Omental fat pad (tissue), 4 donors: ENCODE measurements around the gene ERCC6L. TPM values are rescaled to one million over a fixed set of nuclear protein-coding genes. Genes with fewer than 3 reads are reported as not detected.

Experiments used
- ATAC-seq: fragments of 150-250 bp; one replicate; pipeline ENCODE4 v1.9.1; 2016; ENCODE audit warnings: mild to moderate bottlenecking, moderate library complexity; ENCODE audit not compliant: low FRiP score
- DNase-seq: peaks from one replicate; pipeline ENCODE4 v3.0.0-alpha.2; 2019; ENCODE audit warnings: low spot score
- small RNA-seq: library from RNA; depleted of rRNA; stranded (forward); fragments of <200 nt; gene quantifications from one replicate; pipeline ENCODE3, GENCODE V24; 2016
- total RNA-seq, 4 donors: library from RNA; depleted of rRNA; stranded (reverse); fragments of >200 nt; gene quantifications; one replicate each; pipeline ENCODE4 v1.1.0, GENCODE V29; 2016
- TF ChIP-seq, protein P1 (sequence below), 3 donors: fragments of 450-650 bp; IDR thresholded peaks; one replicate each; pipeline ENCODE4 v1.5.1; 2016 to 2017; ENCODE audit warnings: antibody characterized with exemption in 3 of 3, mild to moderate bottlenecking in 3 of 3, moderate library complexity in 2 of 3

Gene ERCC6L
- total RNA-seq, 4 donors from 2014 or later = 0.12 to 0.19 (median 0.13) TPM; not detected in 1

DNA sequence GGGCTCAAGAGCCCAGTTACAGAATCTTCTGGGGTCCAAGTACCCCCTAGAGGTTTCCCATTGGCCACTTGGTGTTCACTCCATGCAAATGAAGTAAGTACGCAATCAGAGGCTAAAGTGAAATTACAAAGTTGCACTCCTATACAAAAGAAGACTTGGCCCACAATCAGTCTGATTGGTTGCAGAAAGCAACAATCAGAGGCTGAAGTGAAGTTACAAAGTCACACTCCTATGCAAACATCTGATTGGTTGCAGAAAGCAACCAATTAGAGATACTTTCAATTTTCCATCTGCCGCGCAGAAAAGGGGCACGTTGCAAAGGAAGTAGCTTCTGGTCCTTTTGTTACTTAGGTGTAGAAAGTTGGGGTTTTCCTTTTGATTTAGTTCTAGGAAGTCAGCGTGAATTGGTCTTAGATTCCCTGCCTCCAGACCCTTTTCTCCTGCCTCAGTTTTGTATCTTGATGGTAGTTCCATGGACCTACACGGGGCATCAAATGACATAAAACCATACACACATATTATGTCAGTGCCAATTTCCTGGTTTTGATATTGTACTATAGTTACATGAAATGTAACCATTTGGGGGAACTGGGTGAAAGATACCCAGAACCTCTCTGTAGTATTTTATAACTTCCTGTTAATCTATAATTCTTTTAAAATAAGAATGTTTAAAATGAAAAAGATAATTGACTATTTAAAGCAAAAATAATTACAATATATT is 69.7 kb downstream of the ERCC6L start:
- DNase-seq = no peak
- TF ChIP-seq, protein P1, sequence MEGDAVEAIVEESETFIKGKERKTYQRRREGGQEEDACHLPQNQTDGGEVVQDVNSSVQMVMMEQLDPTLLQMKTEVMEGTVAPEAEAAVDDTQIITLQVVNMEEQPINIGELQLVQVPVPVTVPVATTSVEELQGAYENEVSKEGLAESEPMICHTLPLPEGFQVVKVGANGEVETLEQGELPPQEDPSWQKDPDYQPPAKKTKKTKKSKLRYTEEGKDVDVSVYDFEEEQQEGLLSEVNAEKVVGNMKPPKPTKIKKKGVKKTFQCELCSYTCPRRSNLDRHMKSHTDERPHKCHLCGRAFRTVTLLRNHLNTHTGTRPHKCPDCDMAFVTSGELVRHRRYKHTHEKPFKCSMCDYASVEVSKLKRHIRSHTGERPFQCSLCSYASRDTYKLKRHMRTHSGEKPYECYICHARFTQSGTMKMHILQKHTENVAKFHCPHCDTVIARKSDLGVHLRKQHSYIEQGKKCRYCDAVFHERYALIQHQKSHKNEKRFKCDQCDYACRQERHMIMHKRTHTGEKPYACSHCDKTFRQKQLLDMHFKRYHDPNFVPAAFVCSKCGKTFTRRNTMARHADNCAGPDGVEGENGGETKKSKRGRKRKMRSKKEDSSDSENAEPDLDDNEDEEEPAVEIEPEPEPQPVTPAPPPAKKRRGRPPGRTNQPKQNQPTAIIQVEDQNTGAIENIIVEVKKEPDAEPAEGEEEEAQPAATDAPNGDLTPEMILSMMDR (IDR thresholded peaks at IDR 0.05) = no peak
- no peak for ATAC-seq

DNA sequence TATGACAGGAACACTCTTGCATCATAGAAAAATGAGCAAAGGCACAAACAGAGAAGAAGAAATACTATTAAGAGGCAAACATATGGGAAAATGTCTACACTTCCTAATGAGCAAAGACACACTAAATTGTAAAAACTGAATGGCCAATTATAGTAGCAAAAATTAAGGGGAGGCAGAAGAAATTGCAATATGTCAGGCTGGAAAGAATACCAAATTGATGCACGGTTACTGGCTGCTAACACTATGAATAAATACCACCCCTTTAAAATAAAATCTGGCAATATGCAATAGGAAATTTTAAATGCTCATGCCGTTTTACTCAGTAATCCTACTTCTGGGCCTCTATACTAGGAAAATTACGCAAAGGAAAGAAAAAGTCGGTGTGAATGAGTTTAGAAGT is 73.3 kb downstream of the ERCC6L start:
- TF ChIP-seq, protein P1 (IDR thresholded peaks at IDR 0.05) = no peak
- ATAC-seq = no peak
- no peak for DNase-seq

DNA sequence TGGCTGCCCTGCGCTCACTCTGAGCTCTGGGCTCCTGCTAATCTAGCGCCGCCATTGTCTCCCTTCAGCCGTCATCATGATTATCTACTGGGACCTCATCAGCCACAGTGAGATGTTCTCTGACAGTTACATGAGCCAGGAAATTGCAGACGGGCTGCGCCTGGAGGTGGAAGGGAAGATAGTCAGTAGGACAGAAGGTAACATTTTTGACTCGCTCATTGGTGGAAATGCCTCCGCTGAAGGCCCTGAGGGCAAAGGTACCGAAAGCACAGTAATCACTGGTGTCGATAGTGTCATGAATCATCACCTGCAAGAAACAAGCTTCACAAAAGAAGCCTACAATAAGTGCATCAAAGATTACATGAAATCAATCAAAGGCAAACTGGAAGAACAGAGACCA is 79.1 kb downstream of the ERCC6L start:
- ATAC-seq = no peak
- TF ChIP-seq, protein P1 (IDR thresholded peaks at IDR 0.05) = no peak
- DNase-seq = no peak

DNA sequence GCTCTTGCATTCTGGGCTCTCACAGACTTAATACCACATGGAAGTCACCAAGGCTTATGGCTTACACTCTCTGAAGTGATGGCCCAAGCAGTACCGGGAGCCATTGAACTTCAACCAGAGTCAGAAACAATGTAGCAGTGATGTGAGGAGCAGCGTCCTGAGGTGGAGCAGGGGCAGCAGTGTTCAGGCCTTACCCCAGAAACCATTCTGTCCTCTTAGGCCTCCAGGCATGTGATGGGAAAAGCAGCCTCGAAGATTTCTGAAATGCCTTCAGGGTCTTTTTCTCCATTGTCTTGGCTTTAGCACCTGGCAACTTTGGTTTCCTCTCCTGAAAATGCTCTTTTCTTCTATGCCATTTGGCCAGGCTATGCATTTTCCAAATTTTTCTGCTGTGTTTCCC is 80.1 kb downstream of the ERCC6L start:
- ATAC-seq = no peak
- TF ChIP-seq, protein P1 (IDR thresholded peaks at IDR 0.05) = no peak
- DNase-seq = no peak

Small RNAs within 50 kb of the gene (small RNA-seq; reads per million reads assigned to genes)
- gene RF00019 = not detected

Other genes with a start within 250 kb of the ERCC6L start
- 1 to 10 TPM; 3.7 to 6.9 (median 4.4) TPM for gene RTL5, start 107.1 kb downstream of the ERCC6L start, total RNA-seq
- gene PIN4, start 57.3 kb downstream of the ERCC6L start, total RNA-seq = 10 to 100 TPM in 1 of 4 donors, 1 to 10 TPM in 3; 3.2 to 11.2 (median 4.8) TPM
- 1,000 to 10,000 TPM in 2 of 4 donors, 100 to 1,000 TPM in 2; 603 to 1,148 (median 884) TPM for gene RPS4X, start 38.2 kb upstream of the ERCC6L start, total RNA-seq
- gene CITED1, start 66.9 kb upstream of the ERCC6L start, total RNA-seq = 1 to 10 TPM in 2 of 4 donors, under 1 TPM in 1, not detected in 1; 0.60 to 5.0 (median 4.7) TPM